Small intestine (tissue), 7 donors: ENCODE results near the gene SKI. TPM values are rescaled to one million over a fixed set of nuclear protein-coding genes. Genes with fewer than 3 reads are reported as not detected.

Experiments
- DNase-seq, 2 donors: peaks; one replicate each; pipeline versions ENCODE4 v3.0.0 to v3.0.0-alpha.2; 2013
- FAIRE-seq: peaks from 2 replicates; lab custom pipeline; 2012; peaks lifted over from hg19 to GRCh38; lab: Jason Lieb, UNC
- H3K27ac ChIP-seq, 3 donors: one replicate each; pipeline ENCODE4 v1.5.1; 2013; ENCODE audit warnings: low read length in 2 of 3, mild to moderate bottlenecking in 2 of 3, control low read depth in 1 of 3, inconsistent platforms in 1 of 3, low read depth in 1 of 3, moderate library complexity in 1 of 3
- H3K27me3 ChIP-seq, 3 donors: one replicate each; pipeline ENCODE4 v1.6.1; 2013; ENCODE audit warnings: low read length in 3 of 3, inconsistent platforms in 1 of 3; ENCODE audit not compliant: control insufficient read depth in 3 of 3, insufficient read depth in 3 of 3
- H3K36me3 ChIP-seq, 3 donors: one replicate each; pipeline ENCODE4 v1.6.1; 2013; ENCODE audit warnings: low read length in 3 of 3, inconsistent platforms in 1 of 3, low read depth in 1 of 3, mild to moderate bottlenecking in 1 of 3, moderate library complexity in 1 of 3; ENCODE audit not compliant: control insufficient read depth in 3 of 3, insufficient read depth in 2 of 3
- H3K4me1 ChIP-seq, 3 donors: one replicate each; pipeline ENCODE4 v1.6.1; 2013; ENCODE audit warnings: low read length in 2 of 3, inconsistent platforms in 1 of 3, low read depth in 1 of 3, mild to moderate bottlenecking in 1 of 3, moderate library complexity in 1 of 3; ENCODE audit not compliant: control insufficient read depth in 3 of 3, insufficient read depth in 2 of 3
- H3K4me3 ChIP-seq, 3 donors: one replicate each; pipeline ENCODE4 v1.5.1; 2013; ENCODE audit warnings: low read length in 3 of 3, control low read depth in 1 of 3, inconsistent platforms in 1 of 3, low read depth in 1 of 3, mild to moderate bottlenecking in 1 of 3, moderate library complexity in 1 of 3
- H3K9me3 ChIP-seq, 2 donors: one replicate each; pipeline ENCODE4 v1.6.1; 2013; ENCODE audit warnings: low read depth in 1 of 2, low read length in 1 of 2; ENCODE audit not compliant: control insufficient read depth in 2 of 2, insufficient read depth in 1 of 2
- WGBS, 3 donors: extraction: QIAGEN DNeasy Blood & Tissue Kit; methylation state at CpG; one replicate each; pipeline ENCODE4 v1.1.7; 2013; 5-methylcytosine and 5-hydroxymethylcytosine counted together
- polyA plus RNA-seq, 4 donors: library from polyadenylated mRNA; stranded (reverse) in 3 of 4; unstranded in 1 of 4; fragments of 200-250 nt in 3 of 4; fragments of 120-200 nt in 1 of 4; gene quantifications; one replicate each; pipeline versions ENCODE4 v1.2.1 to v1.2.3, GENCODE V29; 2013
- donor health status: healthy with polysubstance abuse.
- donor health status: control.
- donor health status: control.
- donor health status: Bipolar disorder and iron deficiency.
- donor health status: healthy.

The SKI gene
- polyA plus RNA-seq, 4 donors, result 4.2 to 45.1 (median 11.6) TPM

DNA sequence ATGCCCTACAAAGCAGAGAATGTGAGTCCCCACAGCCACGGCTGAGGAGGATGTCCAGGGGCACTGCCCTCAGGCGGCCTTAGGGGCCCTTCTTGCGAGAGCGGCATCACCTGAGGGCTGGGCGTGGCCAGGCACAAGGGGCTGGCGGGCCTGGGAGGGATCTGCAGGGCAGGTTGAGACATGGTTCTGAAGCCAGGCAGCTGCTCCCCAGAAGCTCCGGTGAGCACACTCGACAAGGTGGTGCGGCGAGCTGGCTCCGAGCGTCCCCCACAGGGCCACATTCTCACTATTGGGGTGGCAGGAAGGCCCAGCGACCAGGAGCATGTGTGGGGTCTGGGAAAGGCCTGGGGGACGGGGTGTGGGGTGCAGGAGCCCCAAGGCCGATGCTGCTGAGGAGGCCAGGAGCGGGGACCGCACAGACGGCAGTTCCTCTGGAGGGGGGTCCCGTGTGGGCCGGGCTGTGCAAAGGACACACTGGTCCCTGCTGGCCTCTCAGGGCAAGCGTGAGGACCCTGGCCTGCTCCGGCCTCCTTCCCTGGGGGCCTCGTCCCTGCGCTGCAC is 116.1 kb downstream of the SKI start:
- Histone ChIP-seq H3K4me3 (no peak overlapping the region), H3K36me3 (no peaks in the 10 kb centered on the region), H3K27me3 (no peaks in the 10 kb centered on the region), H3K27ac (no peak overlapping the region), H3K9me3 (no peaks in the 10 kb centered on the region), H3K4me1 (no peaks in the 10 kb centered on the region)
- no peak for FAIRE-seq
- no peak for DNase-seq
- WGBS, 3 donors, result 83 to 90% (median 88%) methylated on average over 16 to 24 of the region's 24 CpGs

- no peak overlapping the region for H3K4me3 ChIP-seq
Observed at GRCh38 chr1:2344744-2345296, 116.7 kb downstream of the SKI start.

DNA sequence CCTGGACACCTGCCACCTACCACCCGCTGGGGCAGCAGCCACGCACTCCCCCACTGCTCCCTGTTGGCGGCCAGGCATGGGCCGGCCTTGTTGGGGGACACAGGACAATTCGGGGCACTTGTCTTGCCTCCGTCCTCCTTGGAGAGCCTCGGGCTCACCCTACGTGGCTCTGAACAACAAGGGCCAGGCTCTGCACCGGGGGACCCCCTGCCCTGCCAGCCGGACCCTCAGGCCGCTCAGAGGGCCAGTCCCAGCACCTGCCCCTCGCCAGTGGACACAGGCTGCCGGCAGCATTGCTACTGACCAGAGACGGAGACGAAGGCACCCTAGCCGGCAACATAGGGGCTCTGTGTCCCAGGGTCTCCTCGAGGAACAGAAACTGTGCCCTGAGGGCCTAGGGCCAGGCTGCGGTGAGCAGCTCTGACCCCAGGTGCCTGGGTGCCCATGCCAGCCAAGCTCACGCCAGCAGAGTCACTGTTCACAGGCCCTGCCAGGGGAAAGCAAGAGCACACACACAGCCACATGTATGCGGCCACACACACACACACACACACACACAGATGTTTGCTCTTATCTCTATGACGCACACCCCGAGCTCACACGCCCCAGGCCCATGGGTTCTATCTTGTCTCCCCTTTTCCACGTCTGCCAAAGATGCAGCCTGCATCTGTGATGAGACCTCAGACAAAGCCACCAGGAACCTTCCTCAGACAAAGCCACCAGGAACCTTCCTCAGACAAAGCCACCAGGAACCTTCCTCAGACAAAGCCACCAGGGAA is 117.4 kb downstream of the SKI start:
- DNase-seq, result no peak
- WGBS, 3 donors, result 69 to 83% (median 73%) methylated on average over 24 of the region's 24 CpGs
- no peak for FAIRE-seq

More at GRCh38 chr1:2344744-2345296, 116.7 kb downstream of the SKI start:
- Histone ChIP-seq H3K9me3 (no peaks in the 10 kb centered on the region), H3K36me3 (no peaks in the 10 kb centered on the region), H3K4me1 (no peaks in the 10 kb centered on the region), H3K27ac (no peak overlapping the region), H3K27me3 (no peaks in the 10 kb centered on the region)
- no peak for DNase-seq
- FAIRE-seq, result no peak
- 90 to 94% (median 92%) methylated on average over 29 of the region's 29 CpGs for WGBS, 3 donors

DNA sequence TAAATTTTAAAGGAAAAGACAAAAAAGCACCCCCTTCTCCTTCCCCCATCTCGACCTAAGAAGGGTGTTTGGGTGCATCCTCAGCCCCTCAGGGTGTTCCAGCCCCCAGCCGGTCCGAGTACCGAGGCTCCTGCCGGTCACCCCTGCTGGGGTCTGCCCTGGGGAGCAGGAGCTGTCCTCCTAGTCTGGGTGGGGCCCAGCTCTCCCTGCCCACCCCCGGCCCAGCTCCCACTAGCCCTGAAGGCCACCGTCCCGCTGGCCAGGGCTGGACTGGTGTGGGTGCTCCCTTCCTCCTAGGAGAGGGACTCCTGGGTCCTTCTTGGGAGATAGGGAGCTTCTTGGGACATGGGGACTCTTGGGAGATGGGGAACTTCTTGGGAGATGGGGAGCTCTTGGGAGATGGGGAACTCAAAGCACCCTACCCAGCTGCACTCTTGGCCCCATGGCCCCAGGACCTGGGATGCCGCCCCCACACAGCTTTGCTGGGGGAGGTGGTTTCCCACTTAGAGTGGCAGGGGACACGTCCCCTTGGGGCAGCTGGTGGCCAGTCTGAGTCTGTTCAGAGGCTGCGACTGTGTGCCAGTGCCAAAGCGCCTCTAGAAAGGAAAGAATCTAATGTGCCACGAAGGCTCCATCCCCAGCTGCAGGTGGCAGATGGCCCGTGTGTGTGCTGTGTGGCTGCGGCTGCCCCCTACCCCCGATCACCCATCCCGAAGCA is 118.7 kb downstream of the SKI start:
- Histone ChIP-seq H3K4me1 (no peaks in the 10 kb centered on the region), H3K27me3 (no peaks in the 10 kb centered on the region), H3K9me3 (no peaks in the 10 kb centered on the region), H3K27ac (no peak overlapping the region), H3K36me3 (no peaks in the 10 kb centered on the region), H3K4me3 (no peak overlapping the region)
- FAIRE-seq (no peak), DNase-seq (no peak)
- 82 to 87% (median 82%) methylated on average over 17 of the region's 17 CpGs for WGBS, 3 donors

More for the DNA sequence above, 117.4 kb downstream of the SKI start:
- no peak overlapping the region for H3K4me3 ChIP-seq
- no peaks in the 10 kb centered on the region for H3K9me3 ChIP-seq
- no peak overlapping the region for H3K27ac ChIP-seq
- no peaks in the 10 kb centered on the region for H3K4me1 ChIP-seq
- H3K27me3 ChIP-seq, result no peaks in the 10 kb centered on the region
- H3K36me3 ChIP-seq, result no peaks in the 10 kb centered on the region

GRCh38 chr1:2347409-2347785 is 119.3 kb downstream of the SKI start:
- DNase-seq (no peak), FAIRE-seq (no peak)
- no peaks in the 10 kb centered on the region for H3K36me3 ChIP-seq
- no peak overlapping the region for H3K27ac ChIP-seq
- no peak overlapping the region for H3K4me3 ChIP-seq
- 86 to 91% (median 88%) methylated on average over 13 of the region's 13 CpGs for whole genome bisulfite sequencing, 3 donors
- H3K9me3 ChIP-seq, result no peaks in the 10 kb centered on the region
- H3K4me1 ChIP-seq, result no peaks in the 10 kb centered on the region
- H3K27me3 ChIP-seq, result no peaks in the 10 kb centered on the region

DNA sequence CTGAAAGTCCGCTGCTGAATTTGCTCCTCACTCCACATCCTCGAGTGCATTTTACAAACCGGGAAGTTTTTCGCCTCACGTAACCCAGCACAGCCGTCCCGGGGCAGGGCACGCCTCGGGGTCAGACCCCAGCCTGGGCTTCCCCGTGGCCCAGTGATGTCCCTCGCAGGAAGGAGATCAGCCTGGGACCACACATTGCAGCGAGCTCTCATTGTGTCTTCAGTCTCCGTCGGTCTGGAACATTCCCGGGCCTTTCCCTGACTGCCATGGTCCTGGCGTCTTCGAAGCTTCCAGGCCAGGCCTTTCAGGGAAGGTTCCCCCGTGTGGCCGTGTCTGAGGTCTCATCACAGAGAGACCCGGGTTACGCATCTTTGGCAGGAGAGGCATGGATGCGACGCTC is 119.8 kb downstream of the SKI start:
- FAIRE-seq (no peak), DNase-seq (no peak)
- H3K9me3 ChIP-seq, result no peaks in the 10 kb centered on the region
- H3K27me3 ChIP-seq, result no peaks in the 10 kb centered on the region
- no peaks in the 10 kb centered on the region for H3K4me1 ChIP-seq
- no peak overlapping the region for H3K4me3 ChIP-seq
- 81 to 89% (median 86%) methylated on average over 21 to 23 of the region's 23 CpGs for WGBS, 3 donors
- H3K27ac ChIP-seq, result no peak overlapping the region
- H3K36me3 ChIP-seq, result no peaks in the 10 kb centered on the region

GRCh38 chr1:2348346-2349325 is 120.5 kb downstream of the SKI start:
- 91 to 95% (median 91%) methylated on average over 49 to 59 of the region's 59 CpGs for WGBS, 3 donors
- H3K27ac ChIP-seq, result no peak overlapping the region
- no peaks in the 10 kb centered on the region for H3K36me3 ChIP-seq
- FAIRE-seq, result no peak
- no peaks in the 10 kb centered on the region for H3K9me3 ChIP-seq
- no peak overlapping the region for H3K4me3 ChIP-seq
- no peaks in the 10 kb centered on the region for H3K4me1 ChIP-seq
- DNase-seq, result no peak
- H3K27me3 ChIP-seq, result no peaks in the 10 kb centered on the region
